Astrocyte of the spinal cord (primary cell): ENCODE results near the gene NEAT1.
"Not testable (repeated sequence)": the region's sequence is repeated elsewhere in the genome, so short reads cannot be mapped to it uniquely, and the experiment has no call there.

Experiments used
- DNase-seq: peaks from one replicate; pipeline ENCODE4 v3.0.0; 2011; ENCODE audit warnings: low read depth, low spot score
- H3K4me3 ChIP-seq: 2 replicates; pipeline ENCODE4 v1.5.1; 2011; ENCODE audit warnings: low read depth, mild to moderate bottlenecking, low read length, moderate library complexity
- CTCF ChIP-seq: IDR thresholded peaks from 2 replicates; pipeline ENCODE4 v1.5.1; 2012; ENCODE audit warnings: low read depth, mild to moderate bottlenecking, low read length, inconsistent platforms
- in situ Hi-C: cut with HindIII; loops from 2 replicates; pipeline ENCODE4 v1.10.0; 2017; ENCODE audit warnings: low sequenced_read_pairs

Gene NEAT1

GRCh38 chr11:65454696-65455456 lies 32.3 kb downstream of the NEAT1 start:
- peak; percentile 90 for DNase-seq
- in situ Hi-C loops: no loop called here
- H3K4me3 ChIP-seq: peak overlapping the region; percentile 60
- peak; percentile 17 for TF ChIP-seq CTCF

- DNase-seq: no peak
- TF ChIP-seq CTCF: no peak
- no peak overlapping the region for H3K4me3 ChIP-seq
- in situ Hi-C loops: no loop called here
These were observed 33.8 kb downstream of the NEAT1 start for GRCh38 chr11:65456418-65456817.

- in situ Hi-C loops: no loop called here
- H3K4me3 ChIP-seq: no peak overlapping the region
- no peak for TF ChIP-seq CTCF
- DNase-seq: no peak
These were observed 37.0 kb downstream of the NEAT1 start for GRCh38 chr11:65459552-65459951.

- DNase-seq, in situ Hi-C loops, H3K4me3 ChIP-seq: not testable (repeated sequence)
These were observed 42.9 kb downstream of the NEAT1 start for GRCh38 chr11:65465471-65465870.

- H3K4me3 ChIP-seq, DNase-seq, in situ Hi-C loops: not testable (repeated sequence)
- peak; percentile 15 for TF ChIP-seq CTCF
These were observed 44.7 kb downstream of the NEAT1 start for GRCh38 chr11:65467306-65467705.

- DNase-seq: no peak
- in situ Hi-C loops: no loop called here
- H3K4me3 ChIP-seq: no peak overlapping the region
- peak; percentile 50 for TF ChIP-seq CTCF
These were observed 46.3 kb downstream of the NEAT1 start for GRCh38 chr11:65468874-65469333.

- no peak for TF ChIP-seq CTCF
- no peak for DNase-seq
- H3K4me3 ChIP-seq: no peak overlapping the region
- in situ Hi-C loops: no loop called here
These were observed 47.9 kb downstream of the NEAT1 start for GRCh38 chr11:65470433-65471049.
